Neural progenitor cell (in vitro differentiated cells): ENCODE data around the gene RNF214. TPM values are rescaled to one million over a fixed set of nuclear protein-coding genes. Genes with fewer than 3 reads are reported as not detected.
A peak's percentile ranks its signal among the peaks of the same experiment; 100 is the strongest.
"Not testable (repeated sequence)": the region's sequence is repeated elsewhere in the genome, so short reads cannot be mapped to it uniquely, and the experiment has no call there.

ENCODE experiments used
- DNase-seq: peaks from one replicate; pipeline ENCODE4 v3.0.0-alpha.2; 2016; ENCODE audit warnings: low spot score
- H2AFZ ChIP-seq: fragments of 200-600 bp; sonication (generic); replicated peaks from 2 replicates; pipeline ENCODE4 v1.6.1; 2016; ENCODE audit warnings: antibody characterized with exemption
- H3F3A ChIP-seq: fragments of 200-600 bp; sonication (generic); 2 replicates; pipeline ENCODE4 v1.6.1; 2016; ENCODE audit warnings: antibody characterized with exemption, low read depth
- H3K27ac ChIP-seq: fragments of 200-600 bp; sonication (generic); 2 replicates; pipeline ENCODE4 v1.5.1; 2016; ENCODE audit warnings: mild to moderate bottlenecking
- H3K27me3 ChIP-seq: fragments of 200-600 bp; sonication (generic); 2 replicates; pipeline ENCODE4 v1.6.1; 2016; ENCODE audit warnings: mild to moderate bottlenecking, moderate library complexity
- H3K36me3 ChIP-seq: fragments of 200-600 bp; sonication (generic); 2 replicates; pipeline ENCODE4 v1.5.1; 2016
- H3K4me1 ChIP-seq: fragments of 200-600 bp; sonication (generic); 2 replicates; pipeline ENCODE4 v1.6.1; 2016; ENCODE audit warnings: mixed run types
- H3K4me2 ChIP-seq: fragments of 200-600 bp; sonication (generic); 2 replicates; pipeline ENCODE4 v1.6.1; 2016
- H3K4me3 ChIP-seq: fragments of 200-600 bp; sonication (generic); 2 replicates; pipeline ENCODE4 v1.5.1; 2016
- H3K79me2 ChIP-seq: fragments of 200-600 bp; sonication (generic); 2 replicates; pipeline ENCODE4 v1.6.1; 2016; ENCODE audit warnings: low read depth
- H3K9ac ChIP-seq: fragments of 200-600 bp; sonication (generic); 2 replicates; pipeline ENCODE4 v1.6.1; 2016
- H3K9me3 ChIP-seq: fragments of 200-600 bp; sonication (generic); 2 replicates; pipeline ENCODE4 v1.5.1; 2016; ENCODE audit warnings: low read depth
- H4K20me1 ChIP-seq: fragments of 200-600 bp; sonication (generic); 2 replicates; pipeline ENCODE4 v1.6.1; 2016; ENCODE audit warnings: low read depth
- H3K27ac Mint-ChIP-seq: 3 replicates; pipeline ENCODE4 v1.8.0; 2021; ENCODE audit warnings: mixed read lengths
- H3K27me3 Mint-ChIP-seq: 2 replicates; pipeline ENCODE4 v1.8.0; 2022; ENCODE audit warnings: low read depth, mild to moderate bottlenecking, inconsistent platforms, moderate library complexity, mixed read lengths; ENCODE audit not compliant: insufficient read depth
- H3K36me3 Mint-ChIP-seq: 3 replicates; pipeline ENCODE4 v1.8.0; 2021; ENCODE audit warnings: mixed read lengths
- H3K4me1 Mint-ChIP-seq: 3 replicates; pipeline ENCODE4 v1.8.0; 2021; ENCODE audit warnings: mixed read lengths
- H3K4me3 Mint-ChIP-seq: 3 replicates; pipeline ENCODE4 v1.8.0; 2021; ENCODE audit warnings: mild to moderate bottlenecking, moderate library complexity, mixed read lengths
- H3K9me3 Mint-ChIP-seq: 3 replicates; pipeline ENCODE4 v1.8.0; 2020; ENCODE audit warnings: mixed read lengths
- total RNA-seq: library from RNA; depleted of rRNA; stranded (reverse); fragments of >200 nt; gene quantifications from 2 replicates; pipeline ENCODE4 v1.2.3, GENCODE V29; 2015; ENCODE audit warnings: low replicate concordance
- TF ChIP-seq, protein P1 (sequence below): fragments of 200-600 bp; sonication (generic); IDR thresholded peaks from 2 replicates; pipeline ENCODE4 v1.5.1; 2017; ENCODE audit warnings: antibody characterized with exemption, mild to moderate bottlenecking

The RNF214 gene
- total RNA-seq, 1 donor from 2014 or later, result 43.6 TPM

- H3K27ac ChIP-seq, H3K27me3 ChIP-seq, DNase-seq, H3K4me1 ChIP-seq, H3K9me3 Mint-ChIP-seq, H3K27me3 Mint-ChIP-seq, H3K4me1 Mint-ChIP-seq, H3K4me3 ChIP-seq, H3K9me3 ChIP-seq, H3K27ac Mint-ChIP-seq, H3K4me2 ChIP-seq, H3K79me2 ChIP-seq, H2AFZ ChIP-seq, H4K20me1 ChIP-seq, H3K36me3 ChIP-seq, H3F3A ChIP-seq, H3K9ac ChIP-seq, H3K4me3 Mint-ChIP-seq: not testable (repeated sequence)
- H3K36me3 Mint-ChIP-seq, result peaks cover 19% of the 10 kb centered on the region
- TF ChIP-seq, protein P1, sequence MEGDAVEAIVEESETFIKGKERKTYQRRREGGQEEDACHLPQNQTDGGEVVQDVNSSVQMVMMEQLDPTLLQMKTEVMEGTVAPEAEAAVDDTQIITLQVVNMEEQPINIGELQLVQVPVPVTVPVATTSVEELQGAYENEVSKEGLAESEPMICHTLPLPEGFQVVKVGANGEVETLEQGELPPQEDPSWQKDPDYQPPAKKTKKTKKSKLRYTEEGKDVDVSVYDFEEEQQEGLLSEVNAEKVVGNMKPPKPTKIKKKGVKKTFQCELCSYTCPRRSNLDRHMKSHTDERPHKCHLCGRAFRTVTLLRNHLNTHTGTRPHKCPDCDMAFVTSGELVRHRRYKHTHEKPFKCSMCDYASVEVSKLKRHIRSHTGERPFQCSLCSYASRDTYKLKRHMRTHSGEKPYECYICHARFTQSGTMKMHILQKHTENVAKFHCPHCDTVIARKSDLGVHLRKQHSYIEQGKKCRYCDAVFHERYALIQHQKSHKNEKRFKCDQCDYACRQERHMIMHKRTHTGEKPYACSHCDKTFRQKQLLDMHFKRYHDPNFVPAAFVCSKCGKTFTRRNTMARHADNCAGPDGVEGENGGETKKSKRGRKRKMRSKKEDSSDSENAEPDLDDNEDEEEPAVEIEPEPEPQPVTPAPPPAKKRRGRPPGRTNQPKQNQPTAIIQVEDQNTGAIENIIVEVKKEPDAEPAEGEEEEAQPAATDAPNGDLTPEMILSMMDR, result peak; percentile 10
These were observed 25.6 kb upstream of the RNF214 start for GRCh38 chr11:117206859-117207258.

DNA sequence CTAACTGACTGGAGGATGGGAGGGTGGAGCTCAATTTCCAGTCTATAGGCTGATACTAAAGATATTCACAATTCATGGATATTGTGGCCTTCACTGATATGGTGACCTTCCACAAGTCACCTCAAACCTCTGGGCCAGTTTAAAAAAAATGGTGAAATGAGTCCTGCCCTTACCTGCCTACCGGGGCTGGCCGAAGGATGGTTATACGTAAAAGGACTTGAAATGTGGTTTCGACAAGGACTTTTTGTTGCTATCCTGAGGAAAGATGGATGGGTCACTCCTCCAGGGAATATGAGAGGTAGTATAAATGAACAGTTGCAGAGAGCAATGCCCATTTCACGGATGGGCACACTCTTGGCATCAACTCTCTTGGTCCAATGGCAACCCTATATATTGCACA lies 25.0 kb upstream of the RNF214 start:
- H3K27me3 Mint-ChIP-seq, H3K27ac ChIP-seq, H3K27ac Mint-ChIP-seq, H3K36me3 ChIP-seq, H2AFZ ChIP-seq, DNase-seq, H3K4me3 Mint-ChIP-seq, H3K9me3 Mint-ChIP-seq, H4K20me1 ChIP-seq, H3K4me3 ChIP-seq, H3K9me3 ChIP-seq, H3F3A ChIP-seq, H3K79me2 ChIP-seq, H3K9ac ChIP-seq, H3K4me2 ChIP-seq, H3K4me1 ChIP-seq, H3K27me3 ChIP-seq, H3K4me1 Mint-ChIP-seq: not testable (repeated sequence)
- H3K36me3 Mint-ChIP-seq, result peaks cover 19% of the 10 kb centered on the region

GRCh38 chr11:117208710-117209109 lies 23.8 kb upstream of the RNF214 start:
- H3K4me3 Mint-ChIP-seq, result not testable (repeated sequence)

GRCh38 chr11:117209351-117210125 lies 22.9 kb upstream of the RNF214 start:
- not testable (repeated sequence) for H3K27me3 ChIP-seq, H3K4me2 ChIP-seq, H3K27ac ChIP-seq, H3K9ac ChIP-seq, H3K27me3 Mint-ChIP-seq, H3K4me3 ChIP-seq, H3K79me2 ChIP-seq, H3K4me1 Mint-ChIP-seq, H3K9me3 Mint-ChIP-seq, H2AFZ ChIP-seq, H3K4me3 Mint-ChIP-seq, H3F3A ChIP-seq, H3K9me3 ChIP-seq, H3K36me3 ChIP-seq, DNase-seq, H3K4me1 ChIP-seq, H4K20me1 ChIP-seq, H3K27ac Mint-ChIP-seq
- peaks cover 12% of the 10 kb centered on the region for H3K36me3 Mint-ChIP-seq

More at GRCh38 chr11:117208710-117209109, 23.8 kb upstream of the RNF214 start:
- H3K4me2 ChIP-seq, H3K27me3 ChIP-seq, H3K79me2 ChIP-seq, H2AFZ ChIP-seq, H3K9me3 ChIP-seq, H3K9ac ChIP-seq, H3K27ac ChIP-seq, H3K27ac Mint-ChIP-seq, H3K4me1 ChIP-seq, H4K20me1 ChIP-seq, H3K27me3 Mint-ChIP-seq, H3K36me3 ChIP-seq, H3K4me3 ChIP-seq, H3K4me1 Mint-ChIP-seq, H3F3A ChIP-seq, H3K9me3 Mint-ChIP-seq, DNase-seq: not testable (repeated sequence)
- TF ChIP-seq, protein P1, result peak; percentile 5
- peaks cover 15% of the 10 kb centered on the region for H3K36me3 Mint-ChIP-seq
